T-helper 1 cell treated with Interleukin-12 subunit alpha and Interleukin-12 subunit beta and Interleukin-4 antibody, amounts not matched to agents 30 μg/mL and 1 μg/mL, for 36 hours (primary cell): ENCODE measurements around the gene ADARB2.
"Not testable (repeated sequence)": the region's sequence is repeated elsewhere in the genome, so short reads cannot be mapped to it uniquely, and the experiment has no call there.

Experiments used
- H3K27ac Mint-ChIP-seq: one replicate; pipeline ENCODE4 v1.8.0; 2021; ENCODE audit warnings: mild to moderate bottlenecking, mixed read lengths
- H3K27me3 Mint-ChIP-seq: one replicate; pipeline ENCODE4 v1.8.0; 2021; ENCODE audit warnings: low read depth, mixed read lengths
- H3K36me3 Mint-ChIP-seq: one replicate; pipeline ENCODE4 v1.8.0; 2021; ENCODE audit warnings: low read depth, mixed read lengths
- H3K4me1 Mint-ChIP-seq: one replicate; pipeline ENCODE4 v1.8.0; 2021; ENCODE audit warnings: low read depth, mixed read lengths
- H3K4me3 Mint-ChIP-seq: one replicate; pipeline ENCODE4 v1.8.0; 2021; ENCODE audit warnings: mild to moderate bottlenecking, moderate library complexity, mixed read lengths
- H3K9me3 Mint-ChIP-seq: one replicate; pipeline ENCODE4 v1.8.0; 2021; ENCODE audit warnings: mixed read lengths

ADARB2 gene

DNA sequence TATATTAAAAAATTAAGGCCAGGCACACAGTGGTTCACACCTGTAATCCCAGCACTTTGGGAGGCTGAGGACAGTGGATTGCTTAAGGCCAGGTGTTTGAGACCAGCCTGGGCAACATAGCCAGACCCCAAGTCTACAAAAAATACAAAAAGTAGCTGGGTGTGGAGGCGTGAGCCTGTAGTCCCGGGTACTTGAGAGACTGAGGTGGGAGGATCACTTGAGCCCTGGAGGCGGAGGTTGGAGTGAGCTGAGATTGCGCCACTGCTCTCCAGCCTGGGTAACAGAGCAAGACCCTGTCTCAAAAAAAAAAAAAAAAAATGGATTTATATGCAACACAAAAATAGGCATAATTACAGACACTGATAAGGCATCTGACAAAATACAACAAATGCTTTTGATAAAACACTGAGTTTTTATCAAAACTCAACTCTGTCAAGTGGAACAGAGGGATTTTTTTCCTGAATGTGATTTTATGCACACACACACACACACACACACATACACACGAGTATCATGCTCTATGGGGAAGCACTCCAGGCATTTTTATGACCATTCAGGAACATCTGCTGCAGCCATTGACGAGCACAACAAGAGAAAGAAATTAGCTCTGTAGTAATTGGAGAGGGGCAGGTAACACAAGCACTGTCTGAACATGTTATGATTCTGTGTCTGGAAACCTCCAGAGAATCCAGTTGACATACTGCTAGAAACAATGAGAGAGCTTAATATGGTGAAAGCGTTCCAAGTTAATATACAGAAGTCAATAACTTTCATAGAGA, 488.0 kb downstream of the ADARB2 start:
- Mint-ChIP-seq H3K27ac (no peak overlapping the region), H3K27me3 (peaks cover 55% of the 10 kb centered on the region), H3K4me3 (no peak overlapping the region), H3K9me3 (peaks cover 11% of the 10 kb centered on the region), H3K36me3 (peaks cover 9% of the 10 kb centered on the region), H3K4me1 (peaks cover 11% of the 10 kb centered on the region)

DNA sequence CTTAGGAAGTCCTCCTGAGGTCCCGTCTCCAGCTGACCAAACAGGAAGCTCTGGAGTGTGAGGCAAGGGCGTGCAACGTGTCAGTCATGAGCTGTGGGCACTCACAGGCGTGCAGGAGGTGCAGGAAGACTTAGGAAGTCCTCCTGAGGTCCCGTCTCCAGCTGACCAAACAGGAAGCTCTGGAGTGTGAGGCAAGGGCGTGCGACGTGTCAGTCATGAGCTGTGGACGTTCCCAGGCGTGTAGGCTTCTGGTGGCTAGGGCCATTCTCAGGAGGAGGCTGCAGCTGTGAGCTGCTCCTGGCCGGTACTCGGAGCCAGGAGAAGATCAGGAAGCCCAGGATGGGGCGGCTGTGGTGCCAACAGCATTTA, 489.1 kb downstream of the ADARB2 start:
- not testable (repeated sequence) for H3K27ac Mint-ChIP-seq, H3K36me3 Mint-ChIP-seq, H3K9me3 Mint-ChIP-seq, H3K4me3 Mint-ChIP-seq, H3K4me1 Mint-ChIP-seq
- H3K27me3 Mint-ChIP-seq, result peaks cover 45% of the 10 kb centered on the region

DNA sequence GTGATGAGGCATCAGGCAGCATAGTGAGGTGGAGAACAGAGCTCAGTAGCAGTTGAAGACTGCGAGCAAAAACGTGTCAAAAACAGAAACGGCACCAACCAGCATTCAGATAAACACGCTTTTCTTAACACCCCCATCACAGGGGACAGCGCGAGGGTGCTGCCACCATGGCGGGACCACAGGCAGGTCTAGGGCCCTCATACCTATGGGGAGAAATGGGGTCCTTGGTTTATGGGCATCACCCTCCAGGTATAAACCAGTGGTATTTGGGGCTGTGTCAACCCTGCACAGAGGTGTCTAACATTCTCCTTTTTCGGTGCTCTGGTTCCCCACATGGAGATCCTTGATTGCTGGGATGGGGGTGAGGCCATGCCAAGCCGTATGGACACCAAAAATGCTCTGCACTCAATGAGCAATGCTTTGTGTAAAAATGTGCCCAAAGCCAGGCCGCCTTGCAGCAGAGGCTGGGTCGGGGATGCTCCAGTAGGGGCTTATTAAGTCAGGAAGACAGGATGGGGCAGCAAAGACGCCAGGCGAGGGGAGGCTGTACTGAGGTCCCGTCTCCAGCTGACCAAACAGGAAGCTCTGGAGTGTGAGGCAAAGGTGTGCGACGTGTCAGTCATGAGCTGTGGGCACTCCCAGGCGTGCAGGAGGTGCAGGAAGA, 489.6 kb downstream of the ADARB2 start:
- H3K4me1 Mint-ChIP-seq, result no peaks in the 10 kb centered on the region
- H3K27me3 Mint-ChIP-seq, result peaks cover 42% of the 10 kb centered on the region
- H3K36me3 Mint-ChIP-seq, result no peaks in the 10 kb centered on the region
- H3K27ac Mint-ChIP-seq, result no peak overlapping the region
- H3K4me3 Mint-ChIP-seq, result no peak overlapping the region
- no peaks in the 10 kb centered on the region for H3K9me3 Mint-ChIP-seq

DNA sequence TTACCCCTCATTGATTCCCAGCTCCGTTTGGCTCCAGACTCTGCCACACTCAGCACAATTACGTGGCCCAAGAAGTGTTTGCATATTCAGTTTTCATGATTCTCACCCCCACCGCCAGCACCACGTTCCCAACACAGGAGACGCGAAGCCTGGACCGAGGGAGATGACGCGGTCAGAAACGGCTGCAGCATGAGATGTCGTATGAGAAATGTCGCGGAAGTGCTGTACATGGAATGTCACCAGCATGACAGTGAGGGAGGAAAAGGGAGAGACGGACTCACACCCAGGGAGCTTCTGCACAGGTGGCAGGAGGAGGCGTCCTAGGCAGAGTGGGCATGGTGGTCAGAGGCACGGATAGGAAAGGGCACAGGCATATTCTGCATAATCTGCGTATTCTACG, 492.8 kb downstream of the ADARB2 start:
- Mint-ChIP-seq H3K27me3 (peaks cover 26% of the 10 kb centered on the region), H3K4me1 (peaks cover 2% of the 10 kb centered on the region), H3K27ac (no peak overlapping the region), H3K9me3 (no peaks in the 10 kb centered on the region), H3K36me3 (no peaks in the 10 kb centered on the region), H3K4me3 (no peak overlapping the region)

DNA sequence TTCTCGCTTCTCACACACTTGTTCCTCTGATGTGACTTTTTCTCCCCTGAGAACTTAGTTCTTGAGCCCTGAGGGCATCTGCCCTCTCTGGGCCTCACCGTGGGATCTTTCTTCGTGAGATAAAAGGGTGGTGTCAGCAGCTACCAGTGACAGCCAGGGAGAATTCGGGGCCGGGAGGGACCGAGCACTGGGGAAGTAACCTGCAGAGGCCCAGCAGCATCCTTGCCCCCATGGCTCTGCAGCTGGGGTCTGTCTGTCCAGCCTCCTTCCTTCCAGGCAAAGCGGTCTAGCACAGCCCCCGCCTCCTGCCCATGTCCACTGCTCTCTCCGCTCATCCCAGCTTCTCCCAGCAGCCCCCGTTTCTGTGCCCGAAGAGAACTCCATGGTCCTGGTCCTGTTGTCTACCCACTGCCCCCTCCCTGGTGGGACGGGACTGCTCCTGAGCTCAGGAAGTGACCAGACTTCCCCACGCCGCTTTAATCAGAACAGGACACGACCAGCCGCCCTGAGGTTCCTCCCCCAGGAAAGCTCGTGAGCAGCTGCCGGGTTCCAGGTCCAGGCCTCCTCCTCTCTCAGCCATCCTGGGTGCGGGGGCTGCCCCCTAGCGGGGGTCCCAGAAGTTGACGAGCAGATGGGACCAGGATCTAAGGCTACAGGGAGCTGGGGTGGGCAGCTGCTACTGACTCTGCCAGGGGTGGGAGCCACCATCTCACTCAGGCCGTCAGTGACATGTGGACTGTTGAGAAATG, 493.7 kb downstream of the ADARB2 start:
- no peak overlapping the region for H3K4me3 Mint-ChIP-seq

GRCh38 chr10:1242975-1243374, 494.4 kb downstream of the ADARB2 start:
- no peak overlapping the region for H3K4me3 Mint-ChIP-seq
- no peak overlapping the region for H3K27ac Mint-ChIP-seq
- peaks cover 2% of the 10 kb centered on the region for H3K4me1 Mint-ChIP-seq
- H3K9me3 Mint-ChIP-seq, result no peaks in the 10 kb centered on the region
- H3K27me3 Mint-ChIP-seq, result peaks cover 21% of the 10 kb centered on the region
- H3K36me3 Mint-ChIP-seq, result no peaks in the 10 kb centered on the region

More for the DNA sequence above, 493.7 kb downstream of the ADARB2 start:
- H3K27ac Mint-ChIP-seq, result no peak overlapping the region
- no peaks in the 10 kb centered on the region for H3K9me3 Mint-ChIP-seq
- peaks cover 2% of the 10 kb centered on the region for H3K4me1 Mint-ChIP-seq
- peaks cover 22% of the 10 kb centered on the region for H3K27me3 Mint-ChIP-seq
- no peaks in the 10 kb centered on the region for H3K36me3 Mint-ChIP-seq

DNA sequence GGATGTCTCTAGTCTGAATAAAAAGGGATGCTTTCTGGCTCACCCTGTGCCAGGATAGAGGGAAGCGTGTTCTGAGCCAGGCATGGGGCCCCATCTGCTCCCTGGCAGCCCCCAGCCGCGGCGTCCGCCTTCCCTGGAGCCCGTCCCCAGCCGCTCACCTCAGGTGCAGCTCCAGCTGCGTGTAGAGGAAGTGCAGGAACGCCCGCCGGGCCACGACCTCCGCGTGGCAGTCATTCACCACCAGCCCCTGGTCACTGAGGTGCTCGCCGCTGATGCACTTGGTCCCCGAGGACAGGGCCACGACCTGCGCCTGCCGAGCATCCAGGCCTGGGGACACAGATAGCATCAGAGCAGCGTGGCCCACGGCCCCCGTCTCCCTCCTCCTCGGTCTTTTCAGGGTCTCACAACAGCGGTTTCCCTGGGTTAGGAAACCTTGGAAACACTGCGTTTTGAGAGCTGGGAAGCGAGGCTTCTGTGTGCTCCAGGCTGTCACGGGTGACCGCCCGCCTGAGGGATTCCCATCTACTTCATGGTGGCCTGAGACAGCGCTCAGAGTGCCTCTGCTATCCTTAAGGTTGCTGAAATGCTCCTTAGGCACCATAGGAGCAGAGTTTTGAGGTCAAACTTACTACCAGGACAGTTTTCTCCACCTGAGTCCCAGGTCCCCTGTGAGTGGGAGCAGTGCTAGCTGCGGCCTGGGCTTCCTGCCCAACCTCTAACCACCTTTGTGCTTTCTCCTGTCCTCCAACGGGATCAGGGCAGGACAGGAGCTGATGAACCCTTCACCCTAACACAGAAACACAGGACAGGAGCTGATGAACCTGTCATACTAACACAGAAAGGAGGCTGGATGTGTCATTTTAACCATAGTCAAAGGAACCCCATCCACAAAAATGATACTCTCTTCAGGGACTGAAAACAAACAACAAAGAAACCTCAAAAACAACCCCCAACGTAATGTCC, 495.1 kb downstream of the ADARB2 start:
- Mint-ChIP-seq H3K27ac (no peak overlapping the region), H3K27me3 (peaks cover 15% of the 10 kb centered on the region), H3K4me3 (no peak overlapping the region), H3K36me3 (no peaks in the 10 kb centered on the region), H3K4me1 (peaks cover 2% of the 10 kb centered on the region), H3K9me3 (no peaks in the 10 kb centered on the region)

- H3K36me3 Mint-ChIP-seq, result no peaks in the 10 kb centered on the region
- peaks cover 9% of the 10 kb centered on the region for H3K27me3 Mint-ChIP-seq
- H3K4me1 Mint-ChIP-seq, result peaks cover 2% of the 10 kb centered on the region
- H3K27ac Mint-ChIP-seq, result no peak overlapping the region
- no peak overlapping the region for H3K4me3 Mint-ChIP-seq
- H3K9me3 Mint-ChIP-seq, result no peaks in the 10 kb centered on the region
These were observed 495.9 kb downstream of the ADARB2 start for GRCh38 chr10:1241322-1241890.

- Mint-ChIP-seq H3K27me3 (peaks cover 9% of the 10 kb centered on the region), H3K27ac (peak overlapping the region; percentile 63), H3K36me3 (no peaks in the 10 kb centered on the region), H3K4me1 (peaks cover 2% of the 10 kb centered on the region), H3K4me3 (peak overlapping the region; percentile 77), H3K9me3 (no peaks in the 10 kb centered on the region)
These were observed 497.0 kb downstream of the ADARB2 start for GRCh38 chr10:1240341-1240775.

DNA sequence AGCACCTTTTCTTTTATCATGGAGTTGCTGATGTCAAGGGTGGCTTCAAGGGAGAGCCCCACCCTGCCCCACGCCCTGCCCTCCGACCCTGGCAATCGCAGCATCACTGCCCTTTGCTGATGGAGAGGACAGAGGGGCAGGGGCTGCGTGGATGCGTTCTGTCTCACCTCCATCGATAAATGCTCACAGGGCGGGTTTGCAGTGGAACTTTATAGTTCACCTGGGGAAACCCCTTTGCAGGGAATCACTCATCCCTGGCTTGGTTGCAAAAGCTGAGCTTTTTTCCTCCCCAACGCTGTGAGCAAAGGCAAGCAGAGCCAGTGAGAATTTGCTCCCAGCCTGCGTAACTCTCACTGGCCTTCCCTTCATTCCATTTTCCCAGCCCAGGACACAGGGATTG, 504.3 kb downstream of the ADARB2 start:
- Mint-ChIP-seq H3K9me3 (no peaks in the 10 kb centered on the region), H3K27ac (no peak overlapping the region), H3K36me3 (no peaks in the 10 kb centered on the region), H3K4me3 (no peak overlapping the region), H3K27me3 (no peaks in the 10 kb centered on the region), H3K4me1 (no peaks in the 10 kb centered on the region)

- Mint-ChIP-seq H3K4me3 (no peak overlapping the region), H3K27me3 (no peaks in the 10 kb centered on the region), H3K4me1 (no peaks in the 10 kb centered on the region), H3K36me3 (no peaks in the 10 kb centered on the region), H3K9me3 (no peaks in the 10 kb centered on the region), H3K27ac (no peak overlapping the region)
These were observed 505.0 kb downstream of the ADARB2 start for GRCh38 chr10:1232164-1232911.

DNA sequence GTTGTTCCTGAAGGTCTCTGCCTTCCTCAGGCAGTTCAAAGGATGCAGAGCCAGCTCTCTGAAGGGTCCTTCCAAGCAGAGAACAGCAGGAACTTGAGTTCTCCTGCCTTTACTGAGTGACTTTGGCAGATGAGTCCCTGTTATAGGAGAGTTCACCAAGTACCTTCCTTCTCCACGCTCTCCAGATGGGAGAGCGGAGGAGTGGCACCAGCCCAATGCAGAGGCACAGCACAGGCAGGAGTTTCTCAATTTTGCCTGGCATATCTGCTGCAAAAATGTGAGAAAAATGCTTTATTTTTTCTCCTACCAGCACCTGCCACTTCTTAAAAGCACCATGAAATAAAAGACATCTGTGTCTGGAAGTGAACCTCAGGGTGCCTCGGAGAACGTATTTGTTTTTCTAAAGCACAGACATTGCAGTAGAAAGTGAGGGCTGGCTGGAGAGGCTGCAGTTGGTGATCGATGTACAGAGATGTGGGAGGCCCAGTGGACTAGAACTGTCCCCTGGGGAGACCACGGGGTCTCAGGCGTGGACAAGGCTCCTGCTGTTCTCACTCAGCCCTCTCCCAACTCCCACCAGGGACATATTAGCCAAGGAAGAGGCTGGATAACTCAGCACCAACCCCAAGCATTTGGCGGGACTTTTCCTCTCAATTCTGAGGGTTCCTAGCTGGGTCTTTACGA, 506.6 kb downstream of the ADARB2 start:
- H3K27me3 Mint-ChIP-seq, result no peaks in the 10 kb centered on the region
- H3K9me3 Mint-ChIP-seq, result no peaks in the 10 kb centered on the region
- H3K4me3 Mint-ChIP-seq, result no peak overlapping the region
- no peak overlapping the region for H3K27ac Mint-ChIP-seq
- no peaks in the 10 kb centered on the region for H3K36me3 Mint-ChIP-seq
- H3K4me1 Mint-ChIP-seq, result no peaks in the 10 kb centered on the region

GRCh38 chr10:1230138-1230537, 507.2 kb downstream of the ADARB2 start:
- Mint-ChIP-seq H3K27ac (no peak overlapping the region), H3K36me3 (no peaks in the 10 kb centered on the region), H3K27me3 (no peaks in the 10 kb centered on the region), H3K4me1 (no peaks in the 10 kb centered on the region), H3K9me3 (no peaks in the 10 kb centered on the region), H3K4me3 (no peak overlapping the region)
